Head of caudate nucleus (tissue), 42 donors: ENCODE measurements around the gene ZFPL1.
"Not testable (repeated sequence)": the region's sequence is repeated elsewhere in the genome, so short reads cannot be mapped to it uniquely, and the experiment has no call there.

Source experiments
- DNase-seq, 42 donors: peaks; one replicate each; pipeline versions ENCODE4 v3.0.0 to v3.0.0-alpha.2; 2020 to 2021; ENCODE audit warnings: mixed read lengths in 7 of 42
- intact Hi-C: fragments of 100-400 bp; cut with DNase I; formaldehyde crosslinking; loops from one replicate; pipeline ENCODE4 v1.15.0; 2022

The ZFPL1 gene

GRCh38 chr11:65111159-65111743, 27.2 kb downstream of the ZFPL1 start:
- intact Hi-C loops = loop anchor here (10.0 kb wide), 1 partner anchor 186 kb away; the partner anchor contains the start of gene PPP2R5B
- DNase-seq = no peak

- DNase-seq = peak; percentile 95 to 99 (median 98)
- intact Hi-C loops = loop anchor here (10.0 kb wide), 1 partner anchor 187 kb away; the partner anchor contains the start of gene PPP2R5B
These were observed 27.9 kb downstream of the ZFPL1 start, which contains the start of gene TM7SF2 for GRCh38 chr11:65111744-65112545. Gene TM7SF2, plus strand, starts transcription at chr11:65111872. Its CDS starts 144 bp downstream, at chr11:65112016.

- intact Hi-C loops = loop anchor here (10.0 kb wide), 1 partner anchor 188 kb away; the partner anchor contains the start of gene PPP2R5B
- peak in 39 of 42 donors; percentile 26 to 83 (median 67) for DNase-seq
These were observed 28.7 kb downstream of the ZFPL1 start for GRCh38 chr11:65112546-65113360.

- intact Hi-C loops = loop anchor here (10.0 kb wide), 1 partner anchor 189 kb away; the partner anchor contains the start of gene PPP2R5B
- no peak for DNase-seq
These were observed 29.3 kb downstream of the ZFPL1 start for GRCh38 chr11:65113361-65113756.

GRCh38 chr11:65113839-65114238, 29.8 kb downstream of the ZFPL1 start:
- intact Hi-C loops = loop anchor here (10.0 kb wide), 1 partner anchor 189 kb away; the partner anchor contains the start of gene PPP2R5B
- DNase-seq = no peak

GRCh38 chr11:65114538-65115171, 30.6 kb downstream of the ZFPL1 start:
- intact Hi-C loops = loop anchor here (10.0 kb wide), 1 partner anchor 190 kb away; the partner anchor contains the start of gene PPP2R5B
- no peak for DNase-seq

- intact Hi-C loops = loop anchor here (2.0 to 10.0 kb wide), 3 partner anchors 31 to 191 kb away; partner anchors contain the start of genes CDCA5, PPP2R5B and ZFPL1
- no peak for DNase-seq
These were observed 31.5 kb downstream of the ZFPL1 start for GRCh38 chr11:65115361-65116082.

- DNase-seq = peak in 16 of 42 donors; percentile 18 to 55 (median 41)
- intact Hi-C loops = loop anchor here (2.0 to 10.0 kb wide), 3 partner anchors 32 to 192 kb away; partner anchors contain the start of genes CDCA5, PPP2R5B and ZFPL1
These were observed 32.6 kb downstream of the ZFPL1 start for GRCh38 chr11:65116370-65117205.

GRCh38 chr11:65117206-65118096, 33.4 kb downstream of the ZFPL1 start, which contains the start of gene ZNHIT2:
Gene ZNHIT2, minus strand, starts transcription at chr11:65117701. Its CDS starts 48 bp downstream, at chr11:65117653.
- intact Hi-C loops = loop anchor here (2.0 to 10.0 kb wide), 3 partner anchors 33 to 193 kb away; partner anchors contain the start of genes CDCA5, PPP2R5B and ZFPL1

GRCh38 chr11:65118097-65118837, 34.2 kb downstream of the ZFPL1 start:
- intact Hi-C loops = loop anchor here (10.0 kb wide), 1 partner anchor 193 kb away; the partner anchor contains the start of gene PPP2R5B
- no peak for DNase-seq

More at GRCh38 chr11:65117206-65118096, 33.4 kb downstream of the ZFPL1 start, which contains the start of gene ZNHIT2:
- peak; percentile 98 to 100 (median 100) for DNase-seq

GRCh38 chr11:65118891-65119669, 35.1 kb downstream of the ZFPL1 start:
- not testable (repeated sequence) for DNase-seq
- intact Hi-C loops = loop anchor here (10.0 kb wide), 1 partner anchor 194 kb away; the partner anchor contains the start of gene PPP2R5B

GRCh38 chr11:65119670-65119995, 35.6 kb downstream of the ZFPL1 start:
- no peak for DNase-seq
- intact Hi-C loops = loop anchor here (10.0 kb wide), 1 partner anchor 195 kb away; the partner anchor contains the start of gene PPP2R5B

GRCh38 chr11:65120831-65121230, 36.8 kb downstream of the ZFPL1 start:
- intact Hi-C loops = loop anchor here (10.0 kb wide), 1 partner anchor 316 kb away; the partner anchor contains the start of gene MAP4K2
- DNase-seq = no peak

- intact Hi-C loops = loop anchor here (10.0 kb wide), 1 partner anchor 317 kb away; the partner anchor contains the start of gene MAP4K2
These were observed 37.4 kb downstream of the ZFPL1 start for GRCh38 chr11:65121447-65121864.

More at GRCh38 chr11:65121447-65121864, 37.4 kb downstream of the ZFPL1 start:
- no peak for DNase-seq
